ENCODE results near the gene TMEM54.
A peak's percentile ranks its signal among the peaks of the same experiment; 100 is the strongest.

The TMEM54 gene

DNA sequence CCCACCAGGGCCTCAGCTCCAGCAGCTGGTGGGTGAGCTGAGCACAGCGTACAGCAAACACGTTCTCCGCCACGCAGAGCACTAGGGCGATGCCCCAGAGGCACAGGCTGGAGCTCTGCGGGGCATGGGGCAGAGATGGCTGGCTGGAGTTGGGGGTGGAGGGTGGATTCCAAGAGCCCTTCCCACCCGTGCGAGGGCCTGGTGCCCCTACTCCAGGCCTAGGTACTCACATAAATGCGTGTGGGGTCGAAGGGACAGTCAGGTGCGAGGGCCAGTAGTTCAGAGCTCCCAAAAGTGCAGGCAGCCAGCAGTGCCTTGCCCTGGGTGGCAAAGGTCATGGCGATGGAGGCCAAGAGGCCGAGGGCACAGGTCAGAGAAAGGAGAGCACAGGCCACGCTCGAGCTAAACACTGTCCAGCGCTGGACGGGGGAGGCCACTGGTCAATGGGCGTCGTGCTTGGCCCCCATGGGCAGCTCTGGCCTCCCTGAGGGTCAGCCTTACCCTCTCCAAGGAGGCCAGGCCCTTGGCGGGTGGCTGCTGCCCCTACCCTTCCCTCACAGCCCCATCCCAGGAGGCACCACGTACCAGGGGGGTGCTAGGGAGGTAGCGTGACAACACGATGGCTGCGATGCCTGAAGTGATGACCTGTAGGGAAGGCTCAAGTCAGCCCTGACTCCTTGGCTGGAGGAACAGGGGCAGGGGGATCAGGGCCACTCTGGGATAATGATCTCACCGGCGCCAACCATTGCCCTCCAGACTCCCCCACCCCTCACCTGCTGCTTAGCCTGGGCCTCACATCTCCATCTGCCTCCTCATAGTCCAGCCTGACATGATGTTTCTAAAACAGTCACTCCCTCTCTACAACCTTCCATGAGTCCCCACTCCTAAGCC lies 5.6 kb downstream of the TMEM54 start:
- no peak for DNase-seq (ENCODE audit: low spot score)

DNA sequence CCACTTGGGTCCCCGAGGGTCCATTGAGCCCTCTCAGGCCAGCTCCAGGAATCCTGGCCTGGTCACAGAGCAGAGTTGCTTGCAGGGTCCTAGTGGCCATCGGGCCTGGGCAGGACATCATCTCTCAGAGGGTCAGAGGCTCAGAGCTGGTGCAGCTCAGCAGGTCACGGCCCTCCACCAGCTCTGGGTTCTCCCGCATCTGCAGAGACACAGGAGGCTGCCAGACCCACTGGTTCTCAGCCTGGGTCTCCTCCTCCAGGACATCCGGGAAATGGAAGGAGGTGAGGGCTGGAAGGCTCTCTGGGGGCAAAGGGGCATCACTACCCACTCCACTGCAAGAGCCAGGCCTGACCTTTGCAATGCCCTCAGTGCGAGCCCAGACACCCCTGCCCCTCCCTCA lies 6.5 kb downstream of the TMEM54 start:
- DNase-seq (ENCODE audit: low spot score), result no peak

DNA sequence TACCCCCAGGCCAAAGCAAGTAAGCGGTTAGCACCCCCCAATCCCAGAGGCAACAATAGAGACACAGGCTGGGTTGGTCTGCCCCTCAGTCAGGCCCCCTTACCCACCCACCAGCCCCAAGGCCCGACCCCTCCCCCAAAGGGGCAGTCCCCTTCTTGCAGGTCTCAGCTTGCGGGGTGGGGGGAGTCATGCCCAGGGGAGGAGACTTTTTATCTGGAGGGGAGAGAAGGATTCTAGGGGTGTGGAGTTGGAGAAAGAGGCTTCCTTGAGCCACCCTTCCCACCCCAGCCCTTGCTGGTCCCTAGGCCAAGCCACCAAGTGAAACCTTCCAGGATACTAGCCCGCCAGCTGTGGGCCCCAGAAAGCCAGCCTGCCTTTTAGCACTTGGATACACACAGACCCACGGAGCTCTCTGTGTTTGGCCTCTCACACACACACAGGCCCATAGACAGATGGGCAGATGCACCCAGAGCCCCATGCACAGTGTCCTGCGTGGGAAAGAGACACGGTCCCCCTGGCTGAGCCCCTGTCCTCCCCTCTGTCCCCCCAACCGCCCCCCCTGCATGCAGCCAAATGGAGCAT lies 7.1 kb downstream of the TMEM54 start:
- no peak for DNase-seq (ENCODE audit: low spot score)

DNA sequence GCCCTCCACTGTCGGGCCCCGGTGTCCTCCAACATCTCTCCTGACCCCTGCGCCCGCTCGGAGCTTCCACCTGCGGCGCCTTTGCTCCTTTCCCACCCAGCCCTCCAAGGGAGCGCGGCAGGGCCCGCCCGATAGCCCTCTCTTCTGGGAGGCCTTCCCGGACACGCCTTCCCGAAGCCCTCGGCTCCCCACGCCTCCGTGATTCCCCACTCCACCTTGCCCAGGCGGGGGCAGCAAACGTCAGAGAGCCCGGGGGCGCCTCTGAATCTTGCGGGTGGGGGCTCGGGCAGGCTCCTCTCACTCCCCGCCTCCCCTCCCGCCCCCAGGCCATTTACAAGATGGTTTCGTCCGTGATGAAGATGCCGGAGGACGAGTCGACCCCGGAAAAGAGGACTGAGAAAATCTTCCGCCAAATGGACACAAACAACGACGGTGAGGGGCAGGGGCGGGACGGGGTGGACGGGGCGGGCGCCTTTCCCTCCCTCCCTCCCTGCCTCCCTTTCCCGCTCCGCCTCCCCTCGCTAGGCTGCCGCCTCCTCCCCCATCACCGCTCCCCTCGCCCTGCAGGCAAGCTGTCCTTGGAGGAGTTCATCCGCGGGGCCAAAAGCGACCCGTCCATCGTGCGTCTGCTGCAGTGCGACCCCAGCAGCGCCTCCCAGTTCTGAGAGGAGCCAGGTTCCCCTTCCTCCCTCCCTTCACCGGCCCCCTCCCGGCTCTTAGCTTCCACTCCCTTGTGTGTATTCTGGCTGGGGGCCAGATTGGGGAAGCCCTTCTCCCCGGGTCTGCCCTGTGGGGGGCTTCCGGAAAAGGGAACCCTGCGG lies 7.8 kb downstream of the TMEM54 start:
- DNase-seq (ENCODE audit: low spot score), result no peak

DNA sequence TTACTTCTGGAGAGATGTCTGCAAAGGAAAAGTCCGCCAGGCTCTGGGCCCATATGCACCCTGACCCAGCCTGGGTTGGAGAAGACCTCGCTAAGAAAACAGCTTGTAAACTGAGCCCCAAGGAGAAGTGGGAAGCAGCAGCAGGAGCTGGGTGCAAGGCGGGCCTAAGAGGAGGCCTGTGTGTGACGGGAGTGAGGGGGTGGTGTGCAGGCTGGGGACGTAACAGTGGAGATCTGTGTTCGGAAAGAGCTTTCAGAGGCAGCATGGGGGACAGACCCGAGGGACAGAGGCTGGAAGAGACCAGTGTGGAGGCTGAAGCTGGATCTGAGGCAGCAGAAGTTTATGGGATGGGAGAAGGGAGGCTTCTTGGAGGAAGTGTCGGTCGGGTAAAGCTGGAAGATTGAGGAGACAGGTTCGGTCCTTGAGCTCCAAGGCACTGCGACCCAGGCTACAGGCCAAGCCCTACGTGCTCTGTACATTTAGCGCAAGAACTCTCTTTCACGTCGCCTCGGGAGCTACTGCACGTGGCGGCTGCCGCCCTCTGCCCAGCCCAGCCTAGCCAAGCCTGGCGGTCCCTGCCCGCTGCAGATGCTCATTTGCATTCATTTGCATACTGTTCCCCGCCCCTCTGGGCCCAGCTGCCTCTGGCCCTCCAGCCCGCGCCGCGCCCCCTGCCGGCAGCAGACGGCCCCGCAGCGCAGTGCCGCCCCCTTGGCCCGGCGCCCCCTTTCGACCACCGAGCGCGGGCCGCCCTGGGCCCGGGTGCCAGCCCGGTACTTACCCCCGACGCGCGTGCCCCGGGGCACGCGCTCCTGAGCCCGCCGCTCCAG lies 8.6 kb downstream of the TMEM54 start:
- no peak for DNase-seq (ENCODE audit: low spot score)

DNA sequence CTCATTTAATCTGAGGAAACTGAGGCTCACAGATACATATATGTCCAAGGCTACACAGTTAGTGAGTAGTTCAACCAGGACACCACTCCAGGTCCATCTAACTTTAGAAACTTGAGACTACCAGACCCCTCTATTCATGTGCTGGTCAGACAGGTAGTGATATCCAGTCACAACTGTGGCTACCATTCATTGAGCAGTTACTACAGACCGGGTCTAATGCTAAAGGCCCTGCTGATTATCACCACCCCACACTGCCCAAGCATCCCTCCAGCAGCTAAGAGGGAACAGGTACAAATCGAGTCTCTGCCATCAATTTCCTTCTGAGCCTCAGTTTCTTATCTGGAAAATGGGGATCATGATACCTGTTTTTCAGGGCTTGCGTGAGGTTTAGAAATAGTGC lies 9.6 kb downstream of the TMEM54 start:
- no peak for DNase-seq (ENCODE audit: low spot score)

DNA sequence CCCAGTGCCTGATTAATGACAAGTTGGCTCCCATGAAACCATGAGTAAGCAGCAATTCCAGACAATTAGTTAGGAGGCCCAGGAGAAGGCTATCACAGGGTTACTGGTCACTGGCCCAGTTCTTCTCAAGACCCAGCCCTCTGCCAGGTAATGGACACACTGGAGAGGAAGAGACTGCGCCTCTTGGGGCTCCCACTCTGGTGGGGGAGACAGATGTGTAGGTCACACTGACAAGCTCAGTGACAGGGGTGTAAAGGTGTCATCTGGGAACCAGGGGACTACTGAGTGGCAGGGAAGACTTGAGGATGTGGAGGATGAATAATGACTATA lies 10.0 kb downstream of the TMEM54 start:
- DNase-seq (ENCODE audit: low spot score), result no peak

DNA sequence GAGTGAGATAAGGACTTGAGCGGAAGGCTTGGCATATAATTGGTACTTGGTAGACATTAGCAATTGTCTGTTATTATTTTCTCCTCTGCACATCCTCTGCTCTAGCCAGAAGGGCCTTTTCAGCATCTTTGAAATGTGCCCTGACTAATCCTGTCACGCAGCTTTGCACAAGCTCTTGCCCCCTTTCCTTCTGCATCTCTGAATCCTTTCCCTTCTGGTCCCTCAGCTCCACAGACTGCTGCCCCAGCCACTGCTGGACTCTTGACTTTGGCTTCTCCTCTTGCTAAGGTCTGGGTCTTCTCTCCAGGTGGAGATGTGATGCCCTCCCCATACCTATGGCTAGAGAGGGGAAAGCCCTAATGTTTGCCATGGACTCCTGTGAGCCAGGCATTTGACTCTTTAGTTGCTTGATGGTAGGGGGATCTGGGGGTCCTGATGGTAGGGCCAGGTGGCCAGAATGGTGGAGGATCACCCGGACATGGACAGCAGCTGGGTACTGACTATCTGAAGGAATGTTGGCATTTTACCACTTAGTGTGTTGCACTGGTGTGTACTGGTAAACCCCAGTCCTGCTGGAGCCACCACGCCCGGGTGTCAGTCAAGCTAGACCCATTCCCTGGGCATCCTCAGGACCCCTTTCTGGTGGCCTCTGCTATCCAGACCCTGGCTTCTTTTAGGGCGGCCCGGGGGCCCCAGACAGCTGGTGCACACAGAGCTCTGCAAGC lies 10.5 kb downstream of the TMEM54 start:
- DNase-seq (ENCODE audit: low spot score), result no peak

DNA sequence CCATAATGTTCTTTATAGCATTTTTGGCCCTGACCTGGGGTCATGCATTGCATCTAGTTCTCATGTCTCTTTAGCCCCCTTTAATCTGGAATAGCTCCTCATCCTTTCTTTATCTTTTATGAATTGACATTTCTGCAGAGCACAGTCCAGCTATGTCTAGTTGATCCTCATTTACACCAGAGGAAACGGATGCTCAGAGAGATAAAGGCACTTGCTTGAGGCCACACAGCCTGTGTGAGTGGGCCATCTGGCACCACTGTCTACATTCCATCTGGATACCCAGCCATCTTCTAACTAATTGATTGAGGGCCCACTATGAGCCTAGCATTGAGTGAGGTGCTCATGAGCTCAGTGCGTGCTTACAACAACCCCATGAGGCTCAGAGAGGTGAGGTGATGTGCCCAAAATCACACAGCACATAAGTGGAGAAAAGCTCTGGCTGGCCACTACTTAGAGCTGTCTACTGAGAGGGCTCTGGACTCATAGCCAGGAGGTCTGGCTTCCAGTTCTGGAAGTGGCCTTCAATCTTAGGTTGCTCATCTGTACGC lies 11.4 kb downstream of the TMEM54 start:
- DNase-seq (ENCODE audit: low spot score), result no peak

DNA sequence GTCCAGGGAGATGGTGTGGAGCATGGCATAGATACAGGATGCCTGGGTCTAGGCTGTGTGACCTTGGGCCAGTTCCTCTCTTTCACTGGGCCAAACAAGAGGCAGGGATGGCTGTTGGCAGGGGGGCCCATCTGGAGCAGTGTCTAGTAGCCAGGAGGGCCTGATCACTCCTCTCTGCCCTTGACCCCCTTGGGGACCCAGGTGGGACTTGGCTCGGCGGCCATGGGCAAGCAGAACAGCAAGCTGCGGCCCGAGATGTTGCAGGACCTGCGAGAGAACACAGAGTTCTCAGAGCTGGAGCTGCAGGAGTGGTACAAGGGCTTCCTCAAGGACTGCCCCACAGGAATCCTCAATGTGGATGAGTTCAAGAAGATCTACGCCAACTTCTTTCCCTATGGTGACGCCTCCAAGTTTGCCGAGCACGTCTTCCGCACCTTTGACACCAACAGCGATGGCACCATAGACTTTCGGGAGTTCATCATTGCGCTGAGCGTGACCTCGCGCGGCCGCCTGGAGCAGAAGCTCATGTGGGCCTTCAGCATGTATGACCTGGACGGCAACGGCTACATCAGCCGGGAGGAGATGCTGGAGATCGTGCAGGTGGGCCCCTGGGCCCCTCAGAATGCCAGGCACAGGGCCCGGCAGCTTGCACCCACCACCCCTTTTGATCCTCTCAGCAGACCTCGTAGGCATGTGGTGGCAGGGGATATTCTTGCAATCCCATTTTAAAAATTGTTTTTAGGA lies 12.3 kb downstream of the TMEM54 start:
- DNase-seq (ENCODE audit: low spot score), result no peak

DNA sequence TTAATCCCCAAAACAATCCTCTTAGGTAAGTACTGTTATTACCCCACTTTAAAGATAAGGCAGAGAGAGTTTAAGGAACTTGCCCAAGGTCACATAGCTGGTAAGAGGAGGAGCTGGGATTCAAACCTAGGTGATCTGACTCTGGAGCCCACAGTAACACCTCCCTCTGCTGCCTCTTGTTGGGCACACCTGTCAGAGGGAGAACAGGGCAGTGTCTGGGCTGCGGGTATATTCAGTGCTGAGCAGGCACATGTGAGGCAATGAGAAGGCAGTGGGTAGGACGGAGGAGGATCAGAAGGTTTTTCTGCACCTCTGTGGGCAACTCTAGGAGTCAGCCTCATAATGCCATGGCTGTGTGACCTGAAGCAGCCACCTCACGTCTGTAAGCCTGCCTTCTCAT lies 13.1 kb downstream of the TMEM54 start:
- no peak for DNase-seq (ENCODE audit: low spot score)

DNA sequence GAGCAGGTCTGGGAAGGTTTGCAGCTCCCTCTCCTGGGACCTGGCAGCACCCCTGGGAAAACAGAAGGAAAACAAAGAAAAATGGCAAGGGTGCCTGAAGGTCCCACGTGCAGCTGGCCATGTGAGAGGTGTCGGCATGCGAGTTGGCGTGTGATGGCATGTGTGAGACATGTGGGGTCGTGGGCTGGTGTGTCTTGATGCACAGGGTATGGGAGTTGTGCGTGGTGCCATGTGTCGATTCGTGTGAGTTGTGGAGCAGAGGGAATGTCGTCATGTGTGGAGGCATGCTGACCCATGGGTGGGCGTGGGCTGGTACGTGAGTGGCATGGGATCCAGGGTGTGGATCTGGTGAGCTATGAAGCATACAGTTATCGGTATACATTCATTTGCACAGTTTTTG lies 13.6 kb downstream of the TMEM54 start:
- DNase-seq (ENCODE audit: low spot score), result no peak

DNA sequence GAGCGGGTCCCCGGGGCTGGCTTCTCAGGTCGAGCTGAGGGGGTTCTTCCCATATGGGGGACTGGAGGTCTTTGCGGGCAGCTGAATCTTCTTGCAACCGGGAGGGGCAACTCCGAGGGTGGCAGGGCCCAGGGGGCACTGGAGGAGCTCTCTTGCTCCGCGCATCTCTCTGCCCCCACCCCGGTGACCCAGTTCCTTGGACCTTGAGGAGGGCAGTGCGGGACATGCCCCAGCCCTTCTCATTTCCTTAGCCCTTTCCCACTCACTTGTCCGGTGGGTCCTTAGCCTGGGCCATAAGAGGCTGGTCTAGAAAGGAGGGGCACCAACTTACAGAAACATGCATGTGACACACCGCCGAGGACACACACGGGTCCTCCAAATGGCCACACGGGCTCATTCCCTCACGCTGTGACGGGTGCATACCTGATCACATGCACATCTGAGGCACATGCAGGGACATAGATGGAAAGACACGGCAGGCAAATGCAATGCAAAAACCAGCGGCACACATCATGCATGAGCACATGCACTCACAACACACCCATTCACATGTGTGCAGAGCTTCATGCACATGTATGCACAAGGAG lies 14.3 kb downstream of the TMEM54 start:
- no peak for DNase-seq (ENCODE audit: low spot score)

DNA sequence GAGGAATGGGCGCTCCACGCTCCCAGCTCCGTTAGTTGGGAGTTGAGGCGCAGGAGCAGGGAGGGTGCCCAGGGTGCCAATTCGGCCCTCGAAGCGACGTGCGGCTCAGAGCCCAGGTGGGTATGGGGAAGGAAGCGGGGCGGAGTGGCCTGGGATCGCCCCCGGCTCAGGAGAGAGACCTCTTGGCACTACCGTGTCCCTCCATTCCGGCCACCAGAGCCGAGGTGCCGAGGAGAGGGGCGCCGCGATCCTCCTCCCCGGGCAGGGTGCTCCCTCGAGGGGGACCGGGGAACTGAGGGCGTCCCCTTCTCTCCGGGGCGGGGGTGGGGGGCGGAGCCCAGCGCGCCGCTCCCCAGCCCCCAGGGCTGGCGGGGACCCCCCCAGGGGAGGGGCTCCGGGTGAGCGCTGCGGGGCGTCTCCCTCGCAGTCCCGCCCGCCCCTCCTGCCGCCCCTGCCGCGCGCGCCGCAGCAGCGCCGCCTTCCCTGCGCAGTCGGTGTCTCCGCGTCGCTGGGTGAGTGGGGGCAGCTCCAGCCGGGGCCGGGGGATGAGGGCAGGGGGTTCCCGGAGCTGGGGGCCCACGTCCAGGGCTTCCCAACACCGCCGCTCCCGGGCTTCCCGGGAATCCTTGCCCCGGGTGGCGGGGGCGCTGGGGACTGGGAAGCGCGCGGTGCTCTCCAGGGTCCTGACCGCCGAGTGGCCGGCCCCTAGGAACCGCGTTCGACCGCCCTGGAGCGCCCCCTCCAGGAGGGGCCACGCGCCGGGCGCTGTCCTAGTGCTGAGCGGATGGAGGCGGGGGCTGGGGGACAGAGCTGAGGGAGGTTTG lies 15.0 kb downstream of the TMEM54 start, which contains the start of gene HPCA:
Gene HPCA, plus strand, starts transcription at position 488 of the 824 bp plus-strand sequence. CDS start 2,408 bp downstream, outside the sequence.
- peak; percentile 86 for DNase-seq (ENCODE audit: low spot score)

DNA sequence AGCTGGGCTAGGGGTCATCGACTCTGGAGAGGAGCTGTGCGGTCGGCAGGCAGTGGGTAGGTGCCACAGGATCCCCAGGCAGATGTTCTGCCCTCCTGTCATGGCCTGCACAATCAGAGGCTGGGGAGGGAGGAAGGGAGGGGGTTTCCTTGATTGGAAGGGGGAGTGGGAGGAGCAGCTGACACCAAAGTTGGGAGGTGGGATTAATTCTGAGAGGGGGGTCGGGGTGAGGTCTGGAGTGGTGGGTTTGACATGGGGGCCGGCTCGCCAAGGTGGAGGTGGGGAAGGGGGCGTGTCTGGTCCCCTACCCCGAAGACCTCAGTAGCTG lies 15.5 kb downstream of the TMEM54 start:
- DNase-seq (ENCODE audit: low spot score), result no peak

DNA sequence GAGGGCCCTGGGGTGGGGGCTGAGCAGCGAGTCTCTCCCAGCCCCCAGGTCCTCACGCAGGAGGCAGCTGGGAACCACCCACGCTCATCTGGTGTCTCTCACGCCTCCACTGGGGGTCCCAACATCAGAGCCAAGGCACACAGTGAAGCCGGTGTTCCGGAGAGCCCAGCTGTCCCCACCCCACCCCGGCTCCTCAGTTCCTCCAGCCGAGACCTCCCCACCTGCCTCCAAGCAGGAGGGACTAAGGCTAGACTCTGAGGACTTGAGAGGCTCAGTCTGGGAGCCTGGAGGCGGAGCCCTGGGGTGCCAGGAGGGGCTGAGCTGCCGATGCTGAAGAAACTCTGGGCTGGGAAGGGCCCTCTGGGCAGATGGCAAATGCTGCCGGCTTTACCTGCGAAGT lies 16.5 kb downstream of the TMEM54 start:
- DNase-seq (ENCODE audit: low spot score), result no peak

DNA sequence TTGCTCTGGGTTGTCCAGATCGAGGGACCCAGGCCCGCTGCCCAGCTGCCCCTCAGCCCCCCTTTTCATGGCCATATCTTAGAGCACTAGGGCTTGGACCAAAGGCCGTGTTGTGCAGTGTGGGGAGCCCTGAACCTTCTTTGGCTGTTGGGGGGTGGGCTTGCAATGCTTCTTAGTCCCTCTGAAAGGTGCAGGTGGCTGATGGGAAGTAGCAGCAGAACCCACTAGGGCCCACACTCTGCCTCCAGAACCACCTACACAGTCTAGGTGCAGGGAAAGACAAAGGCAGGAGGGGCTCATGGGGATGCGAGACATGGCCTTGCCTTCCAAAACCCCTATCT lies 17.2 kb downstream of the TMEM54 start:
- DNase-seq (ENCODE audit: low spot score), result no peak

DNA sequence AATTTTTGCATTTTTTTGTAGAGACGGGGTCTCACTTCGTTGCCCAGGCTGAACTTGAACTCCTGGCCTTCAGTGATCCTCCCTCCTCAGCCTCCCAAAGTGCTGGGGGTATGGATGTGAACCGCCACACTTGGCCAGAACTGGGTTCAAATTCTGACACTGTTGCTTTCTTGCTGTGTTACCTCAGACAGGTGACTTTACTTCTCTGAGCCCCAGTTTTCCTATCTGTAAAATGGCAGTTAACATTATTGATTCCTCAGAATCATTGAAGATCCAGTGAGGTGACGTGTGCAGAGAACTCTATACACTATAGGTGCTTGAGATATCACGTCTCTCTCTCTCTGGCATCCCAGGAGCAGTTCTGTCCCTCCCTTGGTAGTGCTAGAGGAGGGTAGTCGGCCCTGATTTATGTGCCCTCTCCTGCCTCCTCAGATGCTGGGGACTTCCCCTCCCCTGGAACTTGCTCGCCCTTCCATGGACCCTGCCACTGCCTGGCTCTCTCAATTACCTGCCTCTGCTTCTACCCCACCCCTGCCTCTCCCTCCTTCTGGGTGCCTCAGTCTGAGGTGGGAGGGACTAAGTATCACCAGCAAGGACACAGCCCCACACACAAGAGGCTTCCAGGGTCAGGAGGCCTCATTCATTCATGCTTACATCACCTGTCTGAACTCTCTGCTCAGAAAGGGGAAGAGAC lies 17.7 kb downstream of the TMEM54 start:
- DNase-seq (ENCODE audit: low spot score), result no peak
